SU-DHL-6 (cell line): ENCODE data around the gene SNX9.

Source experiments
- CTCF ChIP-seq: fragments of 200-600 bp; sonication (generic); IDR thresholded peaks from one replicate; pipeline ENCODE4 v1.5.1; 2017; ENCODE audit warnings: antibody characterized with exemption, mild to moderate bottlenecking, low read length, moderate library complexity; ENCODE audit not compliant: insufficient read depth, poor library complexity, severe bottlenecking
- EZH2phosphoT487 ChIP-seq: fragments of 200-600 bp; sonication (generic), shearing (Covaris generic); conservative IDR thresholded peaks from 2 replicates; pipeline ENCODE4 v1.6.1; 2018; ENCODE audit warnings: mild to moderate bottlenecking, antibody characterized with exemption, low read length, moderate library complexity, mixed read lengths

DNA sequence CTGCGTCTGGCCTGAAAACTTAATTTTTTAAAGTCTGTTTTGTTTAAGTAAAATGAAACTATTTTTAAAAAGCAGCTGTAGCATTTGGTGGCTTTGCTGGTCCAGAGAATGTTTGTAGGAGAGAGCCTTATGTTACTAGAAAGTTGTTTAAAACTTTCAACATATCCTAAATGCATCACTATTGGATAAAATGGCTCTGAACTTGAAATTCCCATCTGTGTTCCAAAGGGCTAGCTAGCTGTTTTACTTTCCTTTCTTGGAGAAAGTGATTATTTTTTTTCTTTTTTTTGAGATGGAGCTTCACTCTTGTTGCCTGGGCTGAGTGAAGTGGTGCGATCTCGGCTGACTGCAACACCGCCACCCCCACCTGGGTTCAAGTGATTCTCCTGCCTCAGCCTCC is 161.1 kb downstream of the SNX9 start:
- TF ChIP-seq CTCF (no peak), EZH2phosphoT487 (no peak)
